Measurements from ENCODE around the gene CSF1R. TPM values are rescaled to one million over a fixed set of nuclear protein-coding genes. Genes with fewer than 3 reads are reported as not detected.

CSF1R gene
- total RNA-seq, 4 donors from 2014 or later: 24.9 to 51.7 (median 31.5) TPM

GRCh38 chr5:150132740-150133139 is 46.4 kb upstream of the CSF1R start:
- H3K27me3 ChIP-seq: no peaks in the 10 kb centered on the region
- 89% methylated on average over 21 of the region's 22 CpGs for WGBS
- H3K9me3 ChIP-seq: no peaks in the 10 kb centered on the region
- H3K4me1 ChIP-seq: peaks cover 42 to 89% (median 72%) of the 10 kb centered on the region in 4 donors
- H3K4me3 ChIP-seq: no peak overlapping the region
- H3K27ac ChIP-seq (replicated peaks in 1 of 4): peak overlapping the region; percentile 12 to 68 (median 40)
- TF ChIP-seq CTCF (IDR thresholded peaks at IDR 0.05) (no peak), EP300 (IDR thresholded peaks at IDR 0.05) (no peak), POLR2AphosphoS5 (IDR thresholded peaks at IDR 0.05) (no peak), POLR2A (IDR thresholded peaks at IDR 0.05; ENCODE audit: low read depth) (no peak)
- no peak for DNase-seq (ENCODE audit: extremely low spot score)
- H3K36me3 ChIP-seq: peaks cover 6 to 76% (median 53%) of the 10 kb centered on the region in 4 donors
- intact Hi-C loops (cut with DNase I): loop anchor here (10.0 kb wide), 1 partner anchor 312 kb away; the partner anchor contains the start of gene RPS14

- peaks cover 36 to 83% (median 66%) of the 10 kb centered on the region in 4 donors for H3K4me1 ChIP-seq
- no peaks in the 10 kb centered on the region for H3K27me3 ChIP-seq
Measured at GRCh38 chr5:150131978-150132694, 45.8 kb upstream of the CSF1R start.

GRCh38 chr5:150131461-150131860 is 45.1 kb upstream of the CSF1R start:
- Histone ChIP-seq H3K36me3 (peaks cover 6 to 79% (median 62%) of the 10 kb centered on the region in 4 donors), H3K27me3 (no peaks in the 10 kb centered on the region), H3K4me1 (peaks cover 30 to 76% (median 59%) of the 10 kb centered on the region in 4 donors), H3K4me3 (no peak overlapping the region), H3K9me3 (no peaks in the 10 kb centered on the region), H3K27ac (replicated peaks in 1 of 4) (peak overlapping the region; percentile 28 to 68 (median 48))
- no peak for TF ChIP-seq POLR2AphosphoS5 (IDR thresholded peaks at IDR 0.05)
- no peak for TF ChIP-seq POLR2A (IDR thresholded peaks at IDR 0.05; ENCODE audit: low read depth)
- intact Hi-C loops (cut with DNase I): loop anchor here (2.0 to 10.0 kb wide), 2 partner anchors 29 to 313 kb away; partner anchors contain the start of gene RPS14
- 90% methylated on average over 4 of the region's 4 CpGs for WGBS
- no peak for DNase-seq (ENCODE audit: extremely low spot score)

More at GRCh38 chr5:150131978-150132694, 45.8 kb upstream of the CSF1R start:
- WGBS: 67% methylated on average over 10 of the region's 12 CpGs
- TF ChIP-seq POLR2AphosphoS5 (IDR thresholded peaks at IDR 0.05) (peak in 1 of 2 donors; percentile 10), CTCF (IDR thresholded peaks at IDR 0.05) (no peak)
- no peaks in the 10 kb centered on the region for H3K9me3 ChIP-seq
- no peak for DNase-seq (ENCODE audit: extremely low spot score)
- intact Hi-C loops (cut with DNase I): loop anchor here (2.0 to 10.0 kb wide), 2 partner anchors 29 to 313 kb away; partner anchors contain the start of gene RPS14
- H3K27ac ChIP-seq (replicated peaks in 1 of 4): peak overlapping the region; percentile 28 to 68 (median 48)
- peaks cover 6 to 77% (median 57%) of the 10 kb centered on the region in 4 donors for H3K36me3 ChIP-seq
- H3K4me3 ChIP-seq: no peak overlapping the region

- H3K27ac ChIP-seq (replicated peaks in 1 of 4): peak overlapping the region in 3 of 4 donors; percentile 16 to 30 (median 28)
- peaks cover 15 to 84% (median 67%) of the 10 kb centered on the region in 4 donors for H3K36me3 ChIP-seq
- no peaks in the 10 kb centered on the region for H3K9me3 ChIP-seq
- H3K4me1 ChIP-seq: peaks cover 29 to 66% (median 50%) of the 10 kb centered on the region in 4 donors
- no peak overlapping the region for H3K4me3 ChIP-seq
- no peak for TF ChIP-seq EP300 (IDR thresholded peaks at IDR 0.05)
- TF ChIP-seq CTCF (IDR thresholded peaks at IDR 0.05): no peak
- no peak for TF ChIP-seq POLR2A (IDR thresholded peaks at IDR 0.05; ENCODE audit: low read depth)
- TF ChIP-seq POLR2AphosphoS5 (IDR thresholded peaks at IDR 0.05): no peak
- intact Hi-C loops (cut with DNase I): loop anchor here (1.0 to 10.0 kb wide), 3 partner anchors 30 to 314 kb away; partner anchors contain the start of gene RPS14
- 85% methylated on average over 4 of the region's 8 CpGs for WGBS
- no peak for DNase-seq (ENCODE audit: extremely low spot score)
- no peaks in the 10 kb centered on the region for H3K27me3 ChIP-seq
Measured at GRCh38 chr5:150130493-150130922, 44.2 kb upstream of the CSF1R start.

- peak; percentile 95 for DNase-seq (ENCODE audit: extremely low spot score)
- no peaks in the 10 kb centered on the region for H3K27me3 ChIP-seq
- TF ChIP-seq POLR2AphosphoS5 (IDR thresholded peaks at IDR 0.05) (peak; percentile 45 to 58), CTCF (IDR thresholded peaks at IDR 0.05) (peak; percentile 95 to 97 (median 97)), EP300 (IDR thresholded peaks at IDR 0.05) (no peak), POLR2A (IDR thresholded peaks at IDR 0.05; ENCODE audit: low read depth) (no peak)
- no peaks in the 10 kb centered on the region for H3K9me3 ChIP-seq
- peaks cover 20 to 85% (median 67%) of the 10 kb centered on the region in 4 donors for H3K36me3 ChIP-seq
- 27% methylated on average over 20 of the region's 25 CpGs for WGBS
- intact Hi-C loops (cut with DNase I): loop anchor here (1.0 to 10.0 kb wide), 3 partner anchors 31 to 315 kb away; partner anchors contain the start of gene RPS14
- H3K27ac ChIP-seq (replicated peaks in 1 of 4): peak overlapping the region; percentile 16 to 30 (median 26)
- H3K4me1 ChIP-seq: peaks cover 27 to 62% (median 44%) of the 10 kb centered on the region in 4 donors
- peak overlapping the region in 1 of 4 donors; percentile 33 for H3K4me3 ChIP-seq
Measured at GRCh38 chr5:150129813-150130492, 43.6 kb upstream of the CSF1R start.

Data from esophagus muscularis mucosa (tissue), 4 donors.